Renal cortex interstitium (tissue), 11 donors: ENCODE data around the gene VTI1A. TPM values are rescaled to one million over a fixed set of nuclear protein-coding genes. Genes with fewer than 3 reads are reported as not detected.

ENCODE experiments used
- DNase-seq, 11 donors: peaks; one replicate each; pipeline ENCODE4 v3.0.0-alpha.2; 2013; ENCODE audit warnings: low read depth in 9 of 11, low spot score in 4 of 11; ENCODE audit errors: extremely low read depth in 1 of 11
- polyA plus RNA-seq, 3 donors: library from polyadenylated mRNA; unstranded; fragments of 120-200 nt; gene quantifications; one replicate each; pipeline ENCODE4 v1.2.1, GENCODE V29; 2013; ENCODE audit not compliant: insufficient read length in 3 of 3

The VTI1A gene
- polyA plus RNA-seq, 3 donors, result 19.5 to 22.2 (median 20.8) TPM

DNA sequence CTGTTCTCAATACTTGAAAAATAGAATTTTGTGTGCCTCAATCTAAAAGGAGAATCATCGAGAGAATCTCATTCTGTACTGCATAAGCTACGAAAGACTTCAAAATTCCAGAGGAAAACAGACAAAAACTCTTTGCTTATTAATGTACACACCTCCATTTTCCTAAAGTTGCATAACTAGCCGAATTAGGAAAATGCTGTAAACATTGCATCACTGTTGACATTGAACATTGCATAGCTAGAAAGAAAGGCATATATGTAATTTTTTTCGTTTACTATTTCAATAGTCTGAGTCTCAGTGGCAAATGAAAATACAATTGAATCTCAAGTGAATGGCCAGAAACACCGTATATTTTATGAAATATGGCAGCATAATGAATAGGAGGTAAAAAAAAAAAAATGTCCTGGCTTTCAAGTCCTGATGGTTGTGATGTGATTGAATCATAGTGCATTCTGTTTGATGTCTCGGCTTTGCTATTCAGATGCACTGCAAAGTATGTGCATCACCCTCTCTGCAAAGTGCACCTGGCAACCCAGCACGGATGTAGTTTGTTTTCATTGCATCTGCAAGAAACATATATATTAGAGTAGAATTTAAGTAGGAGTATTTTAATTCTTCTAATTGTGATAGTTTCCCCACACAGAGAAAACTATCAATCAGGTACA, 196.7 kb downstream of the VTI1A start:
- no peak for DNase-seq

DNA sequence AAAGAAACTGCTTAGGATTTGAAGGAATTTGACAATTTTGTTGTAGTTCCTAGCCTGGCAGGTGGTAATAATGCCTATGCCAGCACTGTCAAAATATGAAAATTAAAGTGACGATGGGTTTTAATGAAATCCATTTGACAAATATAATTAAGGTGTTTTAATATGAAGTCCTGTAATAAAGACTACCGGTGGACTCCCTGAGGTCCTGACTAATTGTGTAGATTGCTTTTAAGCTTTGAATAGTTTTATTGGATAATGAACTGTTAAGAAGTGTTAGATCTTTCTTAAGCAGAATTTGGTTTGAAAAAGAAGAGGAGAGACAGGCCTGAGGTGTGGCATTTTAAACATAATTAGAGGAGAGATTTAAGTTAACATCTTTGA, 197.2 kb downstream of the VTI1A start:
- DNase-seq, result no peak

DNA sequence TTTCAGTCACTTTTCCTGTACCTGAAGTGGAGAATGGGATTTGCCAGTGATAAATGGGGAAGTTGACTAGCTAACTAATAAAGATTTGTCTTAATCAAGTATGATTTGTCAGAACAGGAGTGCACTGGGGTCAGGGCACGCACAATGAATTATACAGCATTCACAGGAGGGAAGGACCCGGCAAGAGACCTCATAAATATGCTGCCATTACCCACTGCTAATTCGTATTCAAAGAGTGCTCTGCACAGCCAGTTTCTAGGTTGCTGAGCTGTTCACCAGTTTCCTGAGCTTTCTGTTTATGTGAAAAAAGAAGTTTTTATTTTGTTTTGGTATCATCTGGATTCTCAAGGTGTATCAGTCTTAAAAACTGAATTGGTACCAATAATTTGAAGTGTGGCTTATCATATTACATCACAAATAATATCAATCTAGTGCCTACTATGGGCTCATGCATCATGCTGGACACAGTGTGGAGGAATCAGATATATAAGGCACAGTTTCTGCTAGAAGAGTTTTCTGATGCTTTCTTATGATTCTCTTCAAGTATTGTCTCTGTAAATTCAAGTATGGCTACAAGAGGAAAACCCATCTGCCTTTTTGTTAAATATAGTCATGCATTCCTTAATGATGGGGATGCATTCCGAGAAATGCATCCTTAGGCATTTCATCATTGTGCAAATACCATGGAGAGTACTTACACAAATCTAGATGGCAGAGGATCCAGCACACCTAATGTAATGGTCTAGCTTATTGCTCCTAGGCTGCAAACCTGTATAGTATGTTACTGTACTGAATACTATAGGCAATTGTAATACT, 202.2 kb downstream of the VTI1A start:
- DNase-seq, result no peak

DNA sequence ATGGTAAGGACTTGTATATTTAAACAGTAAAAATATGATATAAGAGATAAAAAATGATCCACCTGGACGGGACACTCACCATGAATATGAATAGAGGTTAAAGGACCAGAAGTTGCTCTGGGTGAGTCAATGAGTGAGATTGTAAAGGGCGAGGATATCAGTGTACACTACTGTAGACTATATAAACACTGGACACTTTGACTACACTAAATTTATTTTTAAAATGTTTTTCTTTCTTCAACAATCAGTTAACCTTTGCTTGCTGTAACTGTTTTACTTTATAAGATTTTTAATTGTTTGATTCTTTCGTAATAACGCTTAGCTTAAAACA, 202.8 kb downstream of the VTI1A start:
- no peak for DNase-seq

DNA sequence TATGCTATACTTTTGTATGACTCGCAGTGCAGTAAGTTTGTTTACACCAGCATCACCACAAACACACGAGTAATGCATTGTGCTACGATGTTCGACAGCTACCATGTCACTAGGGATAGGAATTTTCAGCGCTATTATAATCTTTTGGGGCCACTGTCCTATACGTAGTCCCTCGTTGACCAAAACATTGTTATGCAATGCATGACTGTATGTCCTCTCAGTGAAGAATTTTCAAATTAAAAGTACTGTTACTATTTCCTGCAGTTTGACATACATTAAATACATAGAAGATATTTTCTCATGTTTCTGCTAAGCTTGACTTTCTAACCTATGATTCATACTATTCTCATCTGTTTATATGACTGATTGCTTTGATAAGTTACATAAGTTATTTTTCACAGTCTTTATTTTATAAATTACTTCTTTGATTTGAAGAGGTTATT, 203.6 kb downstream of the VTI1A start:
- no peak for DNase-seq

DNA sequence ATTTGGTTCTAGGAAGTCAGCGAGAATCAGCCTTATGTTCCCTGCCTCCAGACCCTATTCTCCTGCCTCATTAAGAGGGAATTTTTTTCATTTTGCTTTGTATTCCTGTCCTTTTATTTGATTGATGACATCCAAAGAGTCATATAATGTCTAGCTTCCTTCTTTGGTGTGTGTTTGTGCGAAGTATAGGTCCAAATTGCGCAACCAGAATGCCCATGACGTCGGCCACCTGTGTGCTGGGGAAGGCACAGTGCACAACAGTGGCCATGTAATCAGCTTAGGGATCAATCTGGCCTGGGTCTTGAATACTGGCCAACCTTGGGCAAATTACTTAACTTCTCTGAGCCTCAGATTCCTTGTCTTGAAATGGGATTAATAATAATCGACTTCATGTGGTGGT, 206.2 kb downstream of the VTI1A start:
- DNase-seq, result no peak

DNA sequence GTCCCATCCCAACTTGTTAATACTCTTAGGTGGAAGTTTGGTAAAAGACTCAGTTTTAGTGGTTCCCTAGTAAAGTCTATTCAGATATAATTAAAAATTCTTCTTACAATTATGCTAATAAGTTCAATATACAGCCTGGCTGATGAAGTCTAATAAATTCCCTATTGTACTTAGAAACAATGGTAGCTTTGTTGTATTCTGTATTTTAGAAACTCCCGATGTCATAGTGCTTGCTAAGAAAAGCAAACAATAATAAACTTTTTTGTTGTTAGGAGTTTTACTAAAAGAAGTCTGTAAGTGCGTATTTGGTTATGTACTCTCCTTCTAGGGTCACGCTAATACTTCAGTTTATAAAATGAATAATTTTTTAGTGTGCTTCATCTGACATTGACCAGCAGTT, 206.8 kb downstream of the VTI1A start:
- no peak for DNase-seq

DNA sequence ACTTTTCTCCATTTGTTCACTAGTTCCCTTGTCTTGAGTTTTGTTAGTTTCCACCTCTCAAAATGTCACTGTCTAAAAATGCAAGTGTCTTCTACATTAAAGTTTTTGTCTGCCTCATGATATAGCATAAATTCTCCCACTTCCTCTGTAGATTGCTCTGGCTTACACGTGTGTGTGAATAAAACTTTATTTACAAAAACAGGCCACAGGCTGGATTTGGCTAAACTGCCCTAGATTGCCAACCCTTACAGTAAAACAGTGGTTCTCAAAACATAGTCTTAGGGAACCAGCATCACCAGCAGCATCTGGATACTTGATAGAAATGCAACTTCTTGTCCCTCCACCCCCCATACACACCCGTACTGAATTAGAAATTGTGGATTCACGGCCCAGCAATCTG, 207.8 kb downstream of the VTI1A start:
- DNase-seq, result no peak

DNA sequence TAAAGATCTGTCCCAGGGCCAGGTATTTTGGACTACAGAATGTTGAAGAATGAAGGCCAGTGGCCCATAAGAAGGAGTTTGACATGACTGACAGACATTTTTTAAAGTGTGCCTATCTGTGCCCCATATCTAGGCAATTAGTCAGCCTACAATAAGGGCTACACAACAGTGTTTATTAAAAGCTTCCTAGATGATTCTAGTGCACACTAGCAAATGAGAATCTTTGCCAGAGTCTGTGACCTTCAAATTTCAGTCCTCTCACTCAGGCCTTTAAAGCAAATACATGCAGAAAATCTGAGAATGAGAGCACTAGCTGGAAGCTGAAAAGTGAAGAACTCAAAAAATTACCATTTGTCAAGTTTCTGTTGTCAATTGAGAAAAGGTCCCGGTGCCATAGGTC, 208.7 kb downstream of the VTI1A start:
- no peak for DNase-seq

DNA sequence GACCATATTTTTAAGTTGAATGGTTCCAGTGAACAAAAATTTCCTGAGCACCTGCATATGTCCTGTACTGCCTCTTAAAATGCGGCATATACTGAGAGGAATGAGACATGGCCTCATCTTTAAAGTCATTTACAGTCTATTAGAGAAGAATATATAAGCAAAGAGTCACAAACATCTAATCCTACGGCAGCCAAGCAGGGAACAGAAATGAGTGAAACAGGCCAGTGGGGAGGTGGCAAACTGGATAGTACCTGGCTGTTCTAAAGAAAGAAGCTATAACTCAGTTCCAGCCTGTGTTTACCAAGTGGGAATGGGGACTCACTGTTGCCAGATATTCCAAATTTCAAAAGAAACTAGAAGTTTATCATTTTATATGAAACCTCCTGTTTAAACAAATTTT, 211.4 kb downstream of the VTI1A start:
- no peak for DNase-seq

DNA sequence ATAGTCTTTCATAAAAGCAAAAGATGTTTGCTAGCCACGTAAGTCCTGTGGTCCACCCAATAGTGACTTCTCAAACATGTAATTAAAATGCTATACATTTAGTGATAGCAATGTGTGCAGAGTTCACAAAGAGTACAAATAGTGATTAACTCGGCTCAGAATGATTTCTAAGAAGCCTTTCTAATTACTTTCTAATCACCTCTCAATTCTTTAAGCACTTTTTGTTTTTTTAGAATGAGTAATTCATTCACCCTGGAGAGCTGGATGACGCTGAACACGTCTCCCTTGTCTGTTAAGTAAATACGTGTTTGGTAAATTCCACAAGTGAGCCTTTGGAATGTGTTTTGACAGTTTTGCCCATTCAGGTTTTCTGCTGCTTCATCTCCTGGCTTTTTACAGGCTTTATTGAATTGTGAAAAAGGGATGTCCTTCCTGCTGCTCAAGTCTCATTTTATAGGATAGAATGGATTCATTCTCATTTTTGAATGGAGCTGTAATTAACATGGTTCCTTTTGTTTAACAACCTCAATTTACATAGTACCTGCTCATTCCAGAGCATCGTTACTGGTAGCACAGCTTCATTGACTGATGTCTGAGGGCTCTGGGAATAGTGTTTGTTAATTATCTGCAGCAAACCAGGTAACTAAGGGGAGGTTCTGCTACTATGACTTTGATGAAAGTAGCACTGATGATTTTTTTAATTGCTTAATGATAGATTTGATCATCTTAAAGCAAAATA, 212.1 kb downstream of the VTI1A start:
- no peak for DNase-seq

DNA sequence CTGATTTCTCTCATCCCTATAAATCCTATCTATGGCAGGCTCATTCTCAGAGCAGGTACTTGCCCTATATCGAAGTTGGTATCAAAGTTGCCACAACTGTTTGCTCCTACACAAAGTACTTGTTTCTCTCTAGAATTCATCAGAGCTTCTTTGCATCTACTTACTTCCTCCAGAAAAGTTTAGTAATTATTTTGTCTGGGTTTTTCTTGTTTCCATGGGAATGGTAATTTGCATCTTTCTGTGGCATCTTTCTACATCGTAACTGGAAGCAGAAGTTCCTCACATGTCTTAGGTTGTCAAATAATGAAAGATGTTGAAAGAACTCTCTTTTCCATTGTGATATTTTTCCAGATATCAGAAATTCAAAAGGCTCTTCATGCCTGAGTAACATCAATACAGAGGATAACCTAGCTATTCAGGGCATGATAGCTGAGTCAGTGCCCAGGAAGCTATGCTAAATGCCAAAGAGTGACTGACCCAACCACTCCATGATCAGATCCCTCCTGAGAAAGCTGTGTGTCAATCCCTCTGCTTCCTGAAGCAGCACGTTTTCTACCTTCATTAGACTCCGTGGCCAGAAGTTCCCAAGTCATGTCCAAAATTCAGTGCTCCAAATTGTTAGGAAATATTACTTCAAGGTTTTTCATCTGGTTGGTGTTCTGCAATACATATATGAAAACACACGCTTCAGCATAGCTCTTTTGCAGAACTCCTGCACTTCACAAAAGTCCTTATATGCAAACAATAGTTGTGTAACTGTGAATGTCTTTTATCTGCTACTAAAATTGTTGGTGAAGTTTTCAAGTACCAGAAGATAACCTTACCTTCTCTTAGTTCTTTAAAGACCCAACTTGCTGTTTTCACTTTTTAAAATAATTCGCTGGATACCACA, 216.5 kb downstream of the VTI1A start:
- DNase-seq, result no peak

DNA sequence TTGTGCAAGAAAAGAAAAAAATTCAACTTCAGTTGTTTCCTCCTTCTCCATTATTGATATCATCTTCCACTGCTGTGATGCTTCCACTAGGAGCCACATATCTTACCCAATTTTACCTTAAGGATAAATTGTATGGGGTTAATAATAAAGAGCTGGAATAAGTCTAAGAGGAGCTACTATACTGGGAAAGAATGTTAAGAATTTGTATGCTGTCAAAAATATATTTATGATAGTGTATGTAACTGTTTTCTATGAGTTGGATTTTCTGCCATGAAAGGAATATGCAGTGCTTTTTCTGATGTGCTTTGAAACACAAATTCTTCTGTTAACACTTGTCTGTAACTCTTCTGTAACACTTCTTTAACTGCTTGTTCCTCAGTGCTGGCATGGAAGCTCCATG, 219.1 kb downstream of the VTI1A start:
- DNase-seq, result no peak

DNA sequence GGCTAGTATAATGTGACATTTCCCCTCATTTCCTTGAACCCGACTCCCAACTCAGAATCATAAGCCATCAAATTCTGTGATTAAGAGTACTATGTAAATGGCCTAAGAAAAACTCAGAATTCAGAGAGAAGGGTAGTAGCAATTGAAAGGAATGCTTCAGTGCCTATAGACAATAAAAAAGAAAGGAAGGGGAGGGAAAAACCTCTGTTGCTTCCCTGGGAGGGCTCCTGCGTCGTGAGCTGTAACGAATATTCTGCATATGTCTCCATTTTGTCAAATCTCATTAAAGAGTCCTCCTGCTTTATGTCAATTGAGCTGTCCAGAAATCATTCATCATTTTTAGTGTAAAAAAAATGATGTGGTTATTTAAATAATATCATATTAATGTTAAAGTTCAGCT, 223.0 kb downstream of the VTI1A start:
- no peak for DNase-seq

DNA sequence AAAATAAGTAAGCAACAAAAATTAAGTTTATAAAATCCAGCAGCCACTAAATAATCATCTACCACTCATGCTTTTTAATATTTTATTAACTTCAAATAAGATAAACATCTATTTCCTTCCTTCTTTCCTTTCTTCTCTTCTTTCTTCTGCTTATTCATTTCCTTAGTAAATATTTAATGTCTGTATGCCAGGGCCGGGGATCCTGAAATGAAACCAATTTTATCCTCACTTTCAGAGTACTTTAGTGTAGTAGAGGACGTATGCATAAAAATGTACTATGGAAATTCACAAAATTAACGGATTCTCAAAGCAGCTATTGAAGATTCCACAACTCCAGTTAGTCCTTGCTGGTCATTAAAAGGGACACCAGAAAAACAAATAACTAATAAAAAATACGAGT, 224.7 kb downstream of the VTI1A start:
- no peak for DNase-seq

DNA sequence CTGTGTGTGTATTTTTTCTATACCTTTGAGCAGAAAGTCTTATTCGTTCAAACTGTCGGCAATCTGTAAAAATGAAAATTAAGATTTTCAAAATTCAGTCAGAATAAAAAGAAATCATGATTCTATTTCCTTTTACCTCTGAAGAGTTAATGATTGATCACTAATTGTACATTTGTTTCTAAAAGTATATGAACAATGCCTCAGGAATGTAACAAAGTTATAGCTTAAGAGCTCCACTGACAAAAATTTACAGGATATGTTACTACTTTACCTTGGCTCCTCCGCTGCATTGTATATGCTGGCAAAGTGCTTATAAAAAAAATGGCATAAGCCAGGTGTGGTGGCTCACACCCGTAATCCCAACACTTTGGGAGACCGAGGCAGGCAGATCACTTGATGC, 225.7 kb downstream of the VTI1A start:
- DNase-seq, result no peak

DNA sequence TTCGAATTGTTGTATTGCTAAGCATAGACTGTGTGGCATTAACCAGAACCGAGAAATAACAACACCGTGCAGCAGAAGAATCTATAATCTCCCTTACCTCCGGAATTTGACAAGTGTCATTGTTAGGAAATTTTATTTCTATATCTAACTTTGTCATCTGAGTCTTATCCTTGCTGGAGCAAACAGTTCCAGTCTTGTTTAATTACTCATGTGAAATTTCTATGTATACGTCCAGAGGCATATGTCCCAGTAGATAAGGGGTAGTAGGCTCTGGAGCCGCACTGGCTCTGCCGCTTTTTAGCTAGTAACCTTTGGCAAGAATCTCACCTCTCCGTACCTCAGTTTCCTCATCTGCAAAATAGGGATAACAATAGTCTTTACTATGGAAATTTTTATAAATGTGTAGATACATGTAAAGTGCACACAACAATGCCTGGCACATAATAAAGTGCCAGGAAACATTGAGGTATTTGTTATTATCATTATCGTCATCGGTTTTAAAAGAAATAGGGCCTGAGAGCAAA, 228.6 kb downstream of the VTI1A start:
- DNase-seq, result no peak

DNA sequence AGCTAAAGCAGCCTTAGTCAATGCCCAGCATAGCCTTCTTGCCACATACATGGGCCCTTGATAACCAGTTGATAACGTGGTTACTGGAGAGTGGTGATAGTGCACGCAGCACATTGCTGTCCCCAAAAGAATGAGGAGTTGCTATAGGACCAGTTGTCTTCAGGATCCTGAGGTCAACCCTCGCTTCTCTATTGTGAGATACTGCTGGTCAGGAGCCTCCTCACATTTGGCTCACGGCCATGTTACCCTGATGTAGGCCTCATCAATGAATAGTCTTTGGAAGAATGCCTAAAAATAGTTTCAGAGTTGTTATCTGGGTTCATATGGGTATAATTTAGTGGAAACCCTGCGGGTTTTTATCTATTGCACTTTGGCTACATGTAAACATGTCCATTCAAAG, 230.7 kb downstream of the VTI1A start:
- no peak for DNase-seq

DNA sequence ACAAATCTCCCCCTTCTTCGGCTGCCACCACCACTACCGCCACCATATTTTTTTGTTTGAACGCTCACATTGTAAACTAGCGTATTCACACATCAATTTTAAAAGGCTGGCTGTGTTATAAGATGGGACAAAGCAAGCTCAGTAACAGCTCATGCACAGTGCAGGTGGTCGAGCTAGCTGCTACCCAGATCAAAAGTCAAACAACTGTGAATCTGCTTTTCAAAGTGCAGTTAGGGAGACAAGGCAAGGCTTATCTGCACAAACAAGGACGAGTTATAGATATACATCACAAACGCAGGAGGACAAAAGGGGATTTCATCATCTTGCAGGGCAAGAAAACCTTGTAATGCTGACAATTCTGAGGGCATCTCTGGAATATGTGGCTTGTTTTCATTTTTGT, 231.6 kb downstream of the VTI1A start:
- no peak for DNase-seq
